Measurements from ENCODE around the gene PRPF19. TPM values are rescaled to one million over a fixed set of nuclear protein-coding genes. Genes with fewer than 3 reads are reported as not detected.

The PRPF19 gene
- total RNA-seq, 1 experiment from 2014 or later = 204 TPM

DNA sequence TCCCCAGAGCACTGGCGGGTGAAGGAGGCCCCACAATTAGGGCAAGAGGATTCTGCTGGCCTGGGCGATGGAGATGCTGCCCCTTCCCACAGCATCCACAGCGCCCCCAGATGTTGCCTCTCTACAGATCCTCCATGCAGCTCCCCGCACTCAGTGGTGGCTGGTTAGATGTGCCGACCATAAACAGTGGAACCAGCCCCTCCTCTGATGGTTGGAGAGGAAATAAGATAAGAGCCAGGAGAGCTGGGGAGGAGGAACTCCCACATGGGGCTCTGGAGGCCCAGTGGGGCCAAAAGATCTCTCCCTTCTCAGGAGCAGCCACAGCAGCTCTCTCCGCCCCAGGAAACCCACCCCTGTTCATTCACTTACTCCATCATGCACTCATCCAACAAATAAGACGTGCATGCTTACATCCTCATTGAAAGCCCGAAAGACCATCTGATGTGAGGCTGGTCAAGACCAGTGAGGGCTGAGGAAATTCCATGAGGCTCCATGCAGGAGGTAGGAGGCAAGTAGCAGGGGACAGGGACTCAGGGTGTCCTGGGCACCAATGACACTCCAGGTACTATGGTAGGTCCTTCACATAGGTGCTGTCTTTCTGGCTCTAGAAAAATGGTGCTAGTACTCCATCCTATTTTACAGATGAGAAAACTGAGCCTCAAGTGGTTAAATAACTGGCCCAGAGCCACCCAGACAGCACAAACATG, 52.1 kb downstream of the PRPF19 start:
- no peaks in the 10 kb centered on the region for H3K27me3 ChIP-seq (replicated peaks; ENCODE audit: insufficient read depth, low read depth, low read length, poor library complexity)
- no TSS peak for BruUV-seq (replicated peaks)
- TF ChIP-seq, protein P1, sequence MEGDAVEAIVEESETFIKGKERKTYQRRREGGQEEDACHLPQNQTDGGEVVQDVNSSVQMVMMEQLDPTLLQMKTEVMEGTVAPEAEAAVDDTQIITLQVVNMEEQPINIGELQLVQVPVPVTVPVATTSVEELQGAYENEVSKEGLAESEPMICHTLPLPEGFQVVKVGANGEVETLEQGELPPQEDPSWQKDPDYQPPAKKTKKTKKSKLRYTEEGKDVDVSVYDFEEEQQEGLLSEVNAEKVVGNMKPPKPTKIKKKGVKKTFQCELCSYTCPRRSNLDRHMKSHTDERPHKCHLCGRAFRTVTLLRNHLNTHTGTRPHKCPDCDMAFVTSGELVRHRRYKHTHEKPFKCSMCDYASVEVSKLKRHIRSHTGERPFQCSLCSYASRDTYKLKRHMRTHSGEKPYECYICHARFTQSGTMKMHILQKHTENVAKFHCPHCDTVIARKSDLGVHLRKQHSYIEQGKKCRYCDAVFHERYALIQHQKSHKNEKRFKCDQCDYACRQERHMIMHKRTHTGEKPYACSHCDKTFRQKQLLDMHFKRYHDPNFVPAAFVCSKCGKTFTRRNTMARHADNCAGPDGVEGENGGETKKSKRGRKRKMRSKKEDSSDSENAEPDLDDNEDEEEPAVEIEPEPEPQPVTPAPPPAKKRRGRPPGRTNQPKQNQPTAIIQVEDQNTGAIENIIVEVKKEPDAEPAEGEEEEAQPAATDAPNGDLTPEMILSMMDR (conservative IDR thresholded peaks at IDR 0.05; ENCODE audit: low read depth, low read length) = no peak
- TF ChIP-seq EZH2 (IDR thresholded peaks at IDR 0.05; ENCODE audit: borderline replicate concordance, low read depth, low read length, poor library complexity, severe bottlenecking) = no peak
- no peak overlapping the region for H3K4me3 ChIP-seq (ENCODE audit: low read depth, low read length, poor library complexity, severe bottlenecking)
- CTCF ChIA-PET = no interaction called here
- H3K4me1 ChIP-seq (ENCODE audit: insufficient read depth, low read length, poor library complexity, severe bottlenecking) = no peaks in the 10 kb centered on the region
- H3K9me3 ChIP-seq (ENCODE audit: low read depth, low read length, poor library complexity, severe bottlenecking) = no peaks in the 10 kb centered on the region
- intact Hi-C loops (cut with micrococcal nuclease; ENCODE audit: unreplicated experiment) = no loop called here
- peaks cover 25% of the 10 kb centered on the region for H3K36me3 ChIP-seq (ENCODE audit: insufficient read depth, low read length, poor library complexity, severe bottlenecking)
- no peak for DNase-seq (ENCODE audit: low spot score)
- POLR2A ChIA-PET (ENCODE audit: low non-redundant PET) = no interaction called here
- no peak overlapping the region for H3K27ac ChIP-seq (ENCODE audit: low read depth, low read length, poor library complexity, severe bottlenecking)

- Histone ChIP-seq H3K9me3 (ENCODE audit: low read depth, low read length, poor library complexity, severe bottlenecking) (no peaks in the 10 kb centered on the region), H3K27me3 (replicated peaks; ENCODE audit: insufficient read depth, low read depth, low read length, poor library complexity) (no peaks in the 10 kb centered on the region), H3K4me1 (ENCODE audit: insufficient read depth, low read length, poor library complexity, severe bottlenecking) (no peaks in the 10 kb centered on the region), H3K36me3 (ENCODE audit: insufficient read depth, low read length, poor library complexity, severe bottlenecking) (peaks cover 34% of the 10 kb centered on the region), H3K4me3 (ENCODE audit: low read depth, low read length, poor library complexity, severe bottlenecking) (no peak overlapping the region), H3K27ac (ENCODE audit: low read depth, low read length, poor library complexity, severe bottlenecking) (no peak overlapping the region)
- ChIA-PET POLR2A (ENCODE audit: low non-redundant PET) (no interaction called here), CTCF (no interaction called here)
- no peak for TF ChIP-seq EZH2 (IDR thresholded peaks at IDR 0.05; ENCODE audit: borderline replicate concordance, low read depth, low read length, poor library complexity, severe bottlenecking)
- TF ChIP-seq, protein P1 (conservative IDR thresholded peaks at IDR 0.05; ENCODE audit: low read depth, low read length) = no peak
- DNase-seq (ENCODE audit: low spot score) = no peak
- intact Hi-C loops (cut with micrococcal nuclease; ENCODE audit: unreplicated experiment) = no loop called here
- BruUV-seq (replicated peaks) = no TSS peak
These were observed 53.1 kb downstream of the PRPF19 start for GRCh38 chr11:60852982-60853950.

GRCh38 chr11:60852117-60852981, 54.0 kb downstream of the PRPF19 start:
- Histone ChIP-seq H3K36me3 (ENCODE audit: insufficient read depth, low read length, poor library complexity, severe bottlenecking) (peaks cover 41% of the 10 kb centered on the region), H3K27ac (ENCODE audit: low read depth, low read length, poor library complexity, severe bottlenecking) (no peak overlapping the region), H3K4me1 (ENCODE audit: insufficient read depth, low read length, poor library complexity, severe bottlenecking) (no peaks in the 10 kb centered on the region), H3K9me3 (ENCODE audit: low read depth, low read length, poor library complexity, severe bottlenecking) (no peaks in the 10 kb centered on the region), H3K27me3 (replicated peaks; ENCODE audit: insufficient read depth, low read depth, low read length, poor library complexity) (no peaks in the 10 kb centered on the region), H3K4me3 (ENCODE audit: low read depth, low read length, poor library complexity, severe bottlenecking) (no peak overlapping the region)
- BruUV-seq (replicated peaks) = no TSS peak
- no peak for DNase-seq (ENCODE audit: low spot score)
- TF ChIP-seq EZH2 (IDR thresholded peaks at IDR 0.05; ENCODE audit: borderline replicate concordance, low read depth, low read length, poor library complexity, severe bottlenecking) = no peak
- TF ChIP-seq, protein P1 (conservative IDR thresholded peaks at IDR 0.05; ENCODE audit: low read depth, low read length) = no peak
- intact Hi-C loops (cut with micrococcal nuclease; ENCODE audit: unreplicated experiment) = no loop called here
- CTCF ChIA-PET = no interaction called here
- POLR2A ChIA-PET (ENCODE audit: low non-redundant PET) = no interaction called here

All from A673 (cell line).